GM21737 (cell line): ENCODE results near the gene TUT1.
A peak's percentile ranks its signal among the peaks of the same experiment; 100 is the strongest.
"Not testable (repeated sequence)": the region's sequence is repeated elsewhere in the genome, so short reads cannot be mapped to it uniquely, and the experiment has no call there.

Source experiments
- ATAC-seq: cut with Tn5 transposase; IDR thresholded peaks from one replicate; pipeline ENCODE4 v1.9.1; 2021; ENCODE audit warnings: mild to moderate bottlenecking, moderate library complexity; ENCODE audit not compliant: unreplicated experiment

TUT1 gene

GRCh38 chr11:62559204-62559603 is 32.1 kb downstream of the TUT1 start:
- ATAC-seq, result no peak

GRCh38 chr11:62558669-62559068 is 32.7 kb downstream of the TUT1 start:
- no peak for ATAC-seq

GRCh38 chr11:62556875-62557631 is 34.3 kb downstream of the TUT1 start:
- peak; percentile 28 for ATAC-seq

GRCh38 chr11:62556108-62556874 is 35.0 kb downstream of the TUT1 start:
- peak; percentile 41 for ATAC-seq

GRCh38 chr11:62555464-62556107 is 35.7 kb downstream of the TUT1 start:
- peak; percentile 29 for ATAC-seq

- ATAC-seq, result no peak
These were observed 36.7 kb downstream of the TUT1 start for GRCh38 chr11:62554387-62555167.

- no peak for ATAC-seq
These were observed 37.4 kb downstream of the TUT1 start for GRCh38 chr11:62553839-62554361.

- ATAC-seq, result no peak
These were observed 38.1 kb downstream of the TUT1 start for GRCh38 chr11:62553080-62553838.

- ATAC-seq, result no peak
These were observed 38.7 kb downstream of the TUT1 start for GRCh38 chr11:62552485-62553079.

- not testable (repeated sequence) for ATAC-seq
These were observed 40.8 kb downstream of the TUT1 start for GRCh38 chr11:62550478-62550877.

GRCh38 chr11:62548545-62549335 is 42.6 kb downstream of the TUT1 start:
- ATAC-seq, result no peak

- ATAC-seq, result no peak
These were observed 43.5 kb downstream of the TUT1 start for GRCh38 chr11:62547691-62548281.

- ATAC-seq, result no peak
These were observed 44.2 kb downstream of the TUT1 start for GRCh38 chr11:62546929-62547625.

GRCh38 chr11:62546244-62546928 is 44.9 kb downstream of the TUT1 start, which contains the start of gene AHNAK:
Gene AHNAK, minus strand, starts transcription at chr11:62546806. Its CDS starts 10,708 bp downstream, at chr11:62536098.
- ATAC-seq, result no peak

GRCh38 chr11:62545437-62546243 is 45.7 kb downstream of the TUT1 start:
- ATAC-seq, result no peak
